Measurements from ENCODE around the gene TEX22. TPM values are rescaled to one million over a fixed set of nuclear protein-coding genes. Genes with fewer than 3 reads are reported as not detected.

TEX22 gene
- total RNA-seq, 4 donors from 2014 or later = 0.35 to 1.6 (median 0.94) TPM; not detected in 1

DNA sequence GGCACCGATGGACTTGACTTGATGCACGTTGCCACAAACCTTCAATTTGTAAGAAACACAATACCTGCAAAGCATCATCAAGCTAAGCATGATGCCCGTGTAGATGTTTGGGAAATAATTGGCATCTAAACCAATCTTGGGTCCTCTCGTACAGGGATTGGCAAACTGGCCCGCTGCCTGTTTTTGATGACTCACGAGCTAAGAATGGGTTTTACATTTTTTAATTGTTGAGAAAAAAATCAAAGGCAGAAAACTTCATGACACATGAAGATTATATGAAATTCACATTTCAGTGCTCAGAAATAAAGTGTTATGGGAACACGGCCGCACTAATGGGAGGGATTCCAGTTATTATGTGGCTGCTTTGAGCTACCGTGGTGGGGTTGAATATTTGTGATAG is 32.2 kb downstream of the TEX22 start:
- no peak for TF ChIP-seq POLR2A (IDR thresholded peaks at IDR 0.05)
- TF ChIP-seq, protein P1, sequence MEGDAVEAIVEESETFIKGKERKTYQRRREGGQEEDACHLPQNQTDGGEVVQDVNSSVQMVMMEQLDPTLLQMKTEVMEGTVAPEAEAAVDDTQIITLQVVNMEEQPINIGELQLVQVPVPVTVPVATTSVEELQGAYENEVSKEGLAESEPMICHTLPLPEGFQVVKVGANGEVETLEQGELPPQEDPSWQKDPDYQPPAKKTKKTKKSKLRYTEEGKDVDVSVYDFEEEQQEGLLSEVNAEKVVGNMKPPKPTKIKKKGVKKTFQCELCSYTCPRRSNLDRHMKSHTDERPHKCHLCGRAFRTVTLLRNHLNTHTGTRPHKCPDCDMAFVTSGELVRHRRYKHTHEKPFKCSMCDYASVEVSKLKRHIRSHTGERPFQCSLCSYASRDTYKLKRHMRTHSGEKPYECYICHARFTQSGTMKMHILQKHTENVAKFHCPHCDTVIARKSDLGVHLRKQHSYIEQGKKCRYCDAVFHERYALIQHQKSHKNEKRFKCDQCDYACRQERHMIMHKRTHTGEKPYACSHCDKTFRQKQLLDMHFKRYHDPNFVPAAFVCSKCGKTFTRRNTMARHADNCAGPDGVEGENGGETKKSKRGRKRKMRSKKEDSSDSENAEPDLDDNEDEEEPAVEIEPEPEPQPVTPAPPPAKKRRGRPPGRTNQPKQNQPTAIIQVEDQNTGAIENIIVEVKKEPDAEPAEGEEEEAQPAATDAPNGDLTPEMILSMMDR (IDR thresholded peaks at IDR 0.05) = no peak
- H3K4me3 ChIP-seq = no peak overlapping the region
- no peak for DNase-seq
- no peaks in the 10 kb centered on the region for H3K4me1 ChIP-seq
- H3K27ac ChIP-seq = no peak overlapping the region
- H3K9me3 ChIP-seq = no peaks in the 10 kb centered on the region
- H3K36me3 ChIP-seq = no peaks in the 10 kb centered on the region
- H3K27me3 ChIP-seq = no peaks in the 10 kb centered on the region

DNA sequence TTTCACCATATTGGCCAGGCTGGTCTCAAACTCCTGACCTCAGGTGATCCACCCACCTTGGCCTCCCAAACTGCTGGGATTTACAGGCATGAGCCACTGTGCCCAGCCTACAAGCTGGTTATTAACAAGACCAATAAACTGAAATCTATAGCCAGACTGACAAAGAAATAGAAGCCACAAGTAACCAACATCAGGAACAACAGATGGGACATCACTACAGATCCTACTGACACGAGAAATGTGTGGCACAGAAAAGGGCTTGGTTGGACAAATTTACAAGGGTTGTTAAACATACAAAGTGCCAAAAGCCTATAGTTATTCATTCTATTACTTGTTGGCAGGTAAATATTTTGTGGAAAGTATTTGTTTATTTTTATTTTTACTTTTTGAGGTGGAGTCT is 32.9 kb downstream of the TEX22 start:
- TF ChIP-seq POLR2A (IDR thresholded peaks at IDR 0.05) = no peak
- TF ChIP-seq, protein P1 (IDR thresholded peaks at IDR 0.05) = no peak
- DNase-seq = no peak
- no peaks in the 10 kb centered on the region for H3K27me3 ChIP-seq
- H3K9me3 ChIP-seq = no peaks in the 10 kb centered on the region
- H3K4me1 ChIP-seq = no peaks in the 10 kb centered on the region
- H3K4me3 ChIP-seq = no peak overlapping the region
- no peak overlapping the region for H3K27ac ChIP-seq
- H3K36me3 ChIP-seq = no peaks in the 10 kb centered on the region

DNA sequence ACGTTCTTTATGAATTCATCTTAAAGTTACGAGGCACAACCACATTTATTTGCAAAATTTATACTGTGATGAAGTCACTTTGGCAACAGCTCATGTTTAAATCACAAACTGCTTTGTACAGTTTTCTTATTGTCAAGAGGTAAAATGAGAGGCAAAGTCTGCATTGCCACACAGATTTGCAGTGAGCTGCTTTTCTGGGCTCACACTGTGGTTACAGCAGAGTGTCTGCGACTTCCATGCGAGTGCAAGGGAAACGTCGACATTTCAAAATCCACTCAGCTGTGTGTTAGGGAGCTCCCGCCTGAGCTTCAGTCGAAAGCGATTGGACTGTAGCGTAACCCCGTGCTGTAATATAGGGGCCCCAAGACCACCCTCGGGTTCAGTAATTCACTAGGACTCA is 34.3 kb downstream of the TEX22 start:
- TF ChIP-seq, protein P1 (IDR thresholded peaks at IDR 0.05) = no peak
- no peak for TF ChIP-seq POLR2A (IDR thresholded peaks at IDR 0.05)
- no peaks in the 10 kb centered on the region for H3K9me3 ChIP-seq
- H3K27ac ChIP-seq = no peak overlapping the region
- no peaks in the 10 kb centered on the region for H3K27me3 ChIP-seq
- H3K4me1 ChIP-seq = peaks cover 0 to 4% (median 0%) of the 10 kb centered on the region in 4 donors
- no peaks in the 10 kb centered on the region for H3K36me3 ChIP-seq
- H3K4me3 ChIP-seq = no peak overlapping the region
- no peak for DNase-seq

DNA sequence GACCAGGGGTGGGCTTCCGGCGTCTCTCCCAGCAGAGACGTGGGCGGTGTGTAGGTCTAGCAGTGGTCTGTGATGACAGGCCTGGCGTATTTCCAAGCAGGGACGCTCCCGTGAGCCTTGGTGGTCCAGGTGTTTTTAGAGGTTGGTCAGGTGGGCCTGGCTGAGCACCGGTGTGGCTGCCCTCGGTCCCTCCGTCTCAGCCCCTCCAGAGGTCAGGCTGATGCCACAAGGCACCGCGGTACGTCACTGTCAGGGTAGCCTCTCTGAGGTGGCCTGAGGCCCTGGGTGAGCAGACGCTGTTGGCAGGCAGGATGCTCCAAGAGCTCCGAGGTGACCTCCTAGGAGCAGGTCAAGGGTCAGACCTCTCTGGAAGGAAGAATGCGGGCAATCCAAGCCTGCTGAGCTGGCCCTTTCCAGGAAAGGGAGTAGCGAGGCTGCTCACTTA is 34.8 kb downstream of the TEX22 start:
- TF ChIP-seq, protein P1 (IDR thresholded peaks at IDR 0.05) = no peak
- H3K36me3 ChIP-seq = no peaks in the 10 kb centered on the region
- H3K4me3 ChIP-seq = no peak overlapping the region
- DNase-seq = no peak
- no peak overlapping the region for H3K27ac ChIP-seq
- no peaks in the 10 kb centered on the region for H3K9me3 ChIP-seq
- peaks cover 0 to 6% (median 0%) of the 10 kb centered on the region in 4 donors for H3K4me1 ChIP-seq
- H3K27me3 ChIP-seq = no peaks in the 10 kb centered on the region

DNA sequence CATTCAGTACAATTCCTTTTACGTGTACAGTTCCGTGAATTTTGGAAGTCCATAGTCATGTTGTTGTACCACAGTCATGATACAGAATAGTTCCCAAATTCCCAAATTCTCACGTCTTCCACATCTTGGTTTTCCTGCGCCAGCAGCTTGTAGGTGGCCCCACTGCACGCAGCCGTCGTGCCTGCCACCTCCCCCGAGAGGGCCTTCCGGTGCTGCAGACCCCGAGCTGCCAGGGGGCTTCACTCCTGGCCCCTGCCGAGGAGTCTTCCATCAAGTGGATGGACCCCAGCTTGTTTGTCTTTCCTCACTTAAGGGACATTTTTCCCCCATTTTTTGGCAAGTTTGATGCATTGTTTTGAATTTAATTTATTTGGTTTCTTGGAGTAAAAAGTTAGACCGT is 38.1 kb downstream of the TEX22 start:
- Histone ChIP-seq H3K36me3 (no peaks in the 10 kb centered on the region), H3K9me3 (no peaks in the 10 kb centered on the region), H3K27ac (no peak overlapping the region), H3K4me3 (no peak overlapping the region), H3K27me3 (no peaks in the 10 kb centered on the region), H3K4me1 (peaks cover 0 to 6% (median 0%) of the 10 kb centered on the region in 4 donors)
- TF ChIP-seq, protein P1 (IDR thresholded peaks at IDR 0.05) = no peak
- no peak for TF ChIP-seq POLR2A (IDR thresholded peaks at IDR 0.05)
- DNase-seq = no peak

Measured in Peyer's patch (tissue), 4 donors.